ENCODE measurements around the gene PDE4D. TPM values are rescaled to one million over a fixed set of nuclear protein-coding genes. Genes with fewer than 3 reads are reported as not detected.

The PDE4D gene
- total RNA-seq (2014; rRNA removed; shearing (Covaris generic)) (9.7 TPM in 2 replicates), polyA plus RNA-seq (2016; fragmentation: Nextera tagmentation; extraction: Ambion mirVana) (4.1 and 4.3 TPM in 2 replicates)

GRCh38 chr5:59893429-59894227, at the start of gene PDE4D:
Gene PDE4D (minus strand): TSS chr5:59893726.
- 3 to 4% methylated on average over 48 to 59 of the region's 63 CpGs for WGBS, 2 experiments (ENCODE audit: low coverage in 1 of 2, low lambda C conversion rate in 2 of 2, missing lambda C conversion rate in 2 of 2)
- Histone ChIP-seq H3K79me2 (ENCODE audit: insufficient read depth) (no peaks in the 10 kb centered on the region), H3K27me3 (replicated peaks; ENCODE audit: insufficient read depth) (peaks cover 28% of the 10 kb centered on the region), H3K9me3 (ENCODE audit: low read depth) (no peaks in the 10 kb centered on the region), H3K36me3 (ENCODE audit: low read depth) (no peaks in the 10 kb centered on the region), H3K4me2 (ENCODE audit: unreplicated experiment) (peak within 1 kb of the TSS; percentile 57), H3K4me3 (peak within 1 kb of the TSS; percentile 48), H3F3A (ENCODE audit: insufficient read depth) (no peaks in the 10 kb centered on the region), H3K27ac (no peak within 1 kb of the TSS), H4K20me1 (ENCODE audit: insufficient read depth) (no peaks in the 10 kb centered on the region), H3K9me2 (ENCODE audit: insufficient read depth) (no peaks in the 10 kb centered on the region), H2AFZ (no peak within 1 kb of the TSS; the same call in 1 of the 2 replicates), H3K9ac (no peak within 1 kb of the TSS), H3K4me1 (ENCODE audit: insufficient read depth) (no peaks in the 10 kb centered on the region)
- in situ Hi-C loops (cut with MboI), result no loop called here
- peak; percentile 74 for DNase-seq
- TF ChIP-seq EZH2phosphoT487 (IDR thresholded peaks at IDR 0.05; ENCODE audit: insufficient read depth, low read depth) (no peak), EZH2 (IDR thresholded peaks at IDR 0.05; ENCODE audit: insufficient read depth, poor library complexity, severe bottlenecking) (no peak)

- Histone ChIP-seq H2AFZ (no peak overlapping the region), H3F3A (ENCODE audit: insufficient read depth) (no peaks in the 10 kb centered on the region), H3K4me2 (ENCODE audit: unreplicated experiment) (no peak overlapping the region), H3K9ac (no peak overlapping the region), H4K20me1 (ENCODE audit: insufficient read depth) (no peaks in the 10 kb centered on the region), H3K36me3 (ENCODE audit: low read depth) (no peaks in the 10 kb centered on the region), H3K4me1 (ENCODE audit: insufficient read depth) (no peaks in the 10 kb centered on the region), H3K9me3 (ENCODE audit: low read depth) (no peaks in the 10 kb centered on the region), H3K27ac (no peak overlapping the region), H3K27me3 (replicated peaks; ENCODE audit: insufficient read depth) (no peaks in the 10 kb centered on the region), H3K9me2 (ENCODE audit: insufficient read depth) (no peaks in the 10 kb centered on the region), H3K4me3 (no peak overlapping the region), H3K79me2 (ENCODE audit: insufficient read depth) (no peaks in the 10 kb centered on the region)
- no peak for TF ChIP-seq EZH2phosphoT487 (IDR thresholded peaks at IDR 0.05; ENCODE audit: insufficient read depth, low read depth)
- no peak for TF ChIP-seq EZH2 (IDR thresholded peaks at IDR 0.05; ENCODE audit: insufficient read depth, poor library complexity, severe bottlenecking)
- DNase-seq, result no peak
- in situ Hi-C loops (cut with MboI), result no loop called here
- 31 to 33% methylated on average over 3 of the region's 3 CpGs for WGBS, 2 experiments (ENCODE audit: low coverage in 1 of 2, low lambda C conversion rate in 2 of 2, missing lambda C conversion rate in 2 of 2)
Observed at GRCh38 chr5:59937633-59938032, 44.1 kb upstream of the PDE4D start.

- in situ Hi-C loops (cut with MboI), result no loop called here
- DNase-seq, result peak; percentile 32
- Histone ChIP-seq H3K9me2 (ENCODE audit: insufficient read depth) (no peaks in the 10 kb centered on the region), H4K20me1 (ENCODE audit: insufficient read depth) (no peaks in the 10 kb centered on the region), H3K79me2 (ENCODE audit: insufficient read depth) (no peaks in the 10 kb centered on the region), H3F3A (ENCODE audit: insufficient read depth) (no peaks in the 10 kb centered on the region), H3K36me3 (ENCODE audit: low read depth) (no peaks in the 10 kb centered on the region), H2AFZ (no peak overlapping the region), H3K9ac (no peak overlapping the region), H3K27ac (no peak overlapping the region), H3K27me3 (replicated peaks; ENCODE audit: insufficient read depth) (no peaks in the 10 kb centered on the region), H3K4me3 (no peak overlapping the region), H3K4me1 (ENCODE audit: insufficient read depth) (no peaks in the 10 kb centered on the region), H3K4me2 (ENCODE audit: unreplicated experiment) (no peak overlapping the region), H3K9me3 (ENCODE audit: low read depth) (no peaks in the 10 kb centered on the region)
- TF ChIP-seq EZH2 (IDR thresholded peaks at IDR 0.05; ENCODE audit: insufficient read depth, poor library complexity, severe bottlenecking) (no peak), EZH2phosphoT487 (IDR thresholded peaks at IDR 0.05; ENCODE audit: insufficient read depth, low read depth) (no peak)
- WGBS, 2 experiments (ENCODE audit: low coverage in 1 of 2, low lambda C conversion rate in 2 of 2, missing lambda C conversion rate in 2 of 2), result 28 to 47% methylated on average over 3 of the region's 3 CpGs
Observed at GRCh38 chr5:59923465-59923864, 29.9 kb upstream of the PDE4D start.

DNA sequence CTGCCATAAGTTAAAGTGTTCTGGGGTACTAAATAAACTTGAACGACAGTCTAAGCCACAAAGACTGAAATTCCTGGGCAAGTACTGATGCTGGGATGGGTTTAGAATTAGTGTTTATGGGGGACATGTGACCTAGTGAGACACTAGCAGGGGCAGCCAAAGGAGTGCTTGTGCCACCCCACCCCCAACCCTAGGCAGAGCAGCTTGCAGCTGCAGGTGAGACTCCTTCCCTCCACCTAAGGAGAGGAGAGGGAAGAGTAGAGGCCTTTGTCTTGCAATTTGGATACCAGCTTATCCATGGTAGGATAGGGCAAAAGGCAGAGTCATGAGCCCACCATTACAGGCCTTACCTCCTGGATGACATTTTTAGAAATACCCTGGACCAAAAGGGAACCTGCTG, 28.7 kb upstream of the PDE4D start:
- no peaks in the 10 kb centered on the region for H3F3A ChIP-seq (ENCODE audit: insufficient read depth)
- H3K4me3 ChIP-seq, result no peak overlapping the region
- no peak for TF ChIP-seq EZH2phosphoT487 (IDR thresholded peaks at IDR 0.05; ENCODE audit: insufficient read depth, low read depth)
- TF ChIP-seq EZH2 (IDR thresholded peaks at IDR 0.05; ENCODE audit: insufficient read depth, poor library complexity, severe bottlenecking), result no peak
- H3K27me3 ChIP-seq (replicated peaks; ENCODE audit: insufficient read depth), result no peaks in the 10 kb centered on the region
- no peak overlapping the region for H2AFZ ChIP-seq
- H3K36me3 ChIP-seq (ENCODE audit: low read depth), result no peaks in the 10 kb centered on the region
- H3K9me3 ChIP-seq (ENCODE audit: low read depth), result no peaks in the 10 kb centered on the region
- no peaks in the 10 kb centered on the region for H3K4me1 ChIP-seq (ENCODE audit: insufficient read depth)
- no peaks in the 10 kb centered on the region for H3K79me2 ChIP-seq (ENCODE audit: insufficient read depth)
- no peak for DNase-seq
- 13 to 24% methylated on average over 1 of the region's 1 CpG for WGBS, 2 experiments (ENCODE audit: low coverage in 1 of 2, low lambda C conversion rate in 2 of 2, missing lambda C conversion rate in 2 of 2)
- in situ Hi-C loops (cut with MboI), result no loop called here
- H3K9ac ChIP-seq, result no peak overlapping the region
- H4K20me1 ChIP-seq (ENCODE audit: insufficient read depth), result no peaks in the 10 kb centered on the region
- no peak overlapping the region for H3K27ac ChIP-seq
- no peak overlapping the region for H3K4me2 ChIP-seq (ENCODE audit: unreplicated experiment)
- H3K9me2 ChIP-seq (ENCODE audit: insufficient read depth), result no peaks in the 10 kb centered on the region

Measured in GM23248 (cell line).